Medulla oblongata (tissue), 1 donor: Measurements from ENCODE around the gene LYRM1.

Source experiments
- DNase-seq: peaks from one replicate; pipeline ENCODE4 v3.0.0-alpha.2; 2015; ENCODE audit errors: extremely low spot score

The LYRM1 gene

DNA sequence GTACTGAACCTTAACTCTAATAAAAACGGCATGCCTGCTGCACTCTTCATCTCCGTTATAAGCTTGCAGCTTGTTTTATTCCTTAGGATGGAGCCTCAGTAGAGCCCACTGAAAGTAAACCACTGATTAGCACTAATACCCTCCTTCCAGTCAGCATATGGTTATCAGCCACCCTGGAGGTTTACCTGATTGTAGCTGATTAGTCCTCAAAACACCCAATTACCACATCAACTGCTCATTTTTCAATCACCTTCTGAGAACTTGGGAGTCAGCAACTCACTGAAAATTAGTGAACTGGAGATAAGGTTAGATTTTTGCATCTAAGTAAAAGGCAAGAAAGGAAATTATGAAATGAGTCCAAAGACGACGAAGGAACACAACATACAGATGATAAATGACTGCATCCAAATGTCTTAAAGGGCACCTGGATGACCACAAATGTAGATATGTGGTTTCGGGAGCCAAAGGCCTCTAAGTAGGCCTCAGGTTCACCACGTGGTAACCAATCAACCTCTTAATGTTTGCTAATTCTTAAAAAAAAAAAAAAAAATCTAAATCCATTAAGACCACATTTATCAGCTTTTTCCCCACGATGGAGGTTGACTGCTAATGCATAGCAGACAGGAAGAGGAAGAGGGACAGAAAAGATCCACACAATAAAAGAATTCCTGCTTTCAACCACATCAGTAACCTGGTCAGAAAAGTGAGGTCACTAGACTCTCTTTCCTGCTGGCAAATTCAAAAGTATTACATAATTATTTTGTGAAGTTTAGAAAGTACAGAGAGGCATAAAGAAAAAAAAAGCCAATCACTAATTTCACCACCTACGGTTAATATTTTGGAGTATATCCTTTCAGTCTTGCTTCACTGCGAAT, 28.4 kb upstream of the LYRM1 start:
- DNase-seq = no peak

DNA sequence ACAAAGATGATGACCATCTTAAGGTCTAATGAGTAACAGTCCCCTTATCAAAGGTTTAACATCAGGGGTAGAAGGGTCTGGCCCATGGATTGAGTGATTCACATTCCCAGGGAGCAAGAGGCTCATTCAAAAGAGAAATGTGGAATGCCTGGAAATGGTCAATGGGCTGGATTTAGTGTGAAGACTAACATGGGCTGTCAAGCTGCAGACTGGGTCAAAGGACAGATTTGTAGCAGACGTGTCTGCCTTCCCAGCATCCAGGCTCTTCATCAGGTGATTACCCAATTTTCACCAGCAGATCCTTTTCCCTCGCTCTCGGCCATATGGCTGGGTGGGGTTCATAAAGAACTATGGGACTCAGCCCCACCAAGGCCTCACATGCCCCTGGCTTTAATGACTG, 27.2 kb upstream of the LYRM1 start:
- no peak for DNase-seq

DNA sequence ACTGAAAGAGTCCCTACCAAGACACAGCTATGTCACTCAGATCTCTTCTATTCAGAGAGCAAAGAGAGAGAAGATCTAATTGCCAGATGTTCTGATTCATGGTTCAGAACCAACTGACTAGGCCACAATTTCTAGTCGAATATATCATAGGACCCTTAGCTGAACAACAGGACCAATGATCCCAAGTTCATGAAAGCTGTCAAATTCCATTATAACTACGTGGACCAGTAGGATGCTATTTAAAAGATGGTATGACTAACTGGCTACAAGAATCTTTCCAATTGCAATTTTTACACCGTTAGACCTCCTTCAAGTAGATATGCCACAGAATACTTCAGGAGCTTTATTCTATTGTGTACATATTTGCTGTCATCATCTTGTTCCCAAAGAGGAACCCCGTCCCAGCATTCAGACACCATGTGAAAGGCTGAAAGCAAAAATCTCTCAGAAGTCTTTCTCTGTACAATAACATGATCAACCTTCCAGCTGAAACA, 26.4 kb upstream of the LYRM1 start:
- no peak for DNase-seq

DNA sequence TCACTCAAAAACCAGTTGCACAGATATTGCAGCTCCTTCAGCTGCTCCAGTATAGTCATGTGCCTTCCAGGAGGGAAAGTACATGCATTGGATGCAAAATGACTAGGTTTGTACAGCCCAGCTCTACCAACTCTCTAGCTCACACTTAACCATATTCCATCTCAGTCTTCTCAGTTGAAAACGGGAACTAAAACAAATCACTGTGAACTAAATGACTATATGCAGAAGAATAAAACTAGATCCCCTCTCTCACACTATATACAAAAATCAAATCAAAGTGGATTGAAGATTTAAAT, 25.3 kb upstream of the LYRM1 start:
- DNase-seq = no peak

DNA sequence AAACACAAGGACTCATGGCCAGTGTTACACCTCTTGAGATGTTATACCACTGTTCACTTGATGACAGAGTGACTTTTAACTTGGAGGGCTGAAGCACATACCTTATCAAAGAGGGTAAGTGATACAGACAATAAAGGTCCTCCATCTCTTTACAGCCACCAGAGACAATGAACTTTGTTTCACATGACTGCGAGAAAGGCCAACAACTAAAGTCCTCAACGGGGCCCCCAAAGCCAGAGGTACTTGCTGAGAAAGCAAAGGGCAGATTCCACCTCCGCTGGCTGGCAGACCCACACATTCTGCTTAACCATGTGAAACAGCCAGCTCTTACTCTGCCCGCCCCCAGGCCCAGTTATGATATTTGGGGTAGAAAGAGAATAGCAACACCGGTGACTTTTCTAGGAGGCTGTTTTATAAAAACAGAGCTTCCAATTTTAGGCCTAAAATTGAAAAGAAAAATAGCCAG, 21.9 kb upstream of the LYRM1 start:
- DNase-seq = no peak

DNA sequence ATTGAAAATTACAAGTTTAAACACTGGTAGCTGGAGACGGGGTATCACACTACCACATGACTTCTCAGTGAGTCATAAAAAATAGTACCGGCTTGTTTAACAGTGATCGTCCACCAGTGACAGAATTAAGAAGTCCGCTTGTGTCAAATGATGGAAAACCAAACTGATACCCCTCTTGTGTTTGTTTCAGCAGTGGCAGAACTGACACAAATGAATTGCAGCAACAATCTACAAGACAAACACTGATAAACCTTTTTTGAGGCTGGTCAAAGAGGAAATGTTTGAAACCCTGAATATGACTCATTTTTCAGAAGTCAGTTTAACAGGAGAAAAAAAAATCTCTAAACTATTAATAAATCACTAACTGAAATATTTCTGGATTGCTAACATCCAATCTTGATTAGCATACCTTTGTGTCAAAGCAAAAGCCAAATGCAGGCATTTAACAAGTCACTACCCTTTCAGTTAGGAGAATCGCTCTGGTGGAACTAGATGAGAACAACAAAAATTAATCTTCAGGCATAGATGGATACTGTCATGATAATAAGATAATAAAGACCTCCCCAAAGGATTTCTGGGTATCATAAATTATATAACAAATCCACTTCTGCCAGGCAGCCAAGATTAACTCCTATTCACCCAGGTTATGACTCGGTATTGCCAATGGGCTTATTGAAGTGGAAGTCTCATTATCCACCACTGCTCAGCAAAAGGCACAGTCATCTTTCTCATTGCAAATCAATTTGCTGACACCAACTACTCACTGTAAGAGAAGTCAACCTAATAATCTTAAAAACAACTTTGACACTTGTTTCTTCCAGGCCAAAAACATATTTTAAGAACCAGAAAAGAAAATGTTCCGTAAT, 21.2 kb upstream of the LYRM1 start:
- DNase-seq = no peak

DNA sequence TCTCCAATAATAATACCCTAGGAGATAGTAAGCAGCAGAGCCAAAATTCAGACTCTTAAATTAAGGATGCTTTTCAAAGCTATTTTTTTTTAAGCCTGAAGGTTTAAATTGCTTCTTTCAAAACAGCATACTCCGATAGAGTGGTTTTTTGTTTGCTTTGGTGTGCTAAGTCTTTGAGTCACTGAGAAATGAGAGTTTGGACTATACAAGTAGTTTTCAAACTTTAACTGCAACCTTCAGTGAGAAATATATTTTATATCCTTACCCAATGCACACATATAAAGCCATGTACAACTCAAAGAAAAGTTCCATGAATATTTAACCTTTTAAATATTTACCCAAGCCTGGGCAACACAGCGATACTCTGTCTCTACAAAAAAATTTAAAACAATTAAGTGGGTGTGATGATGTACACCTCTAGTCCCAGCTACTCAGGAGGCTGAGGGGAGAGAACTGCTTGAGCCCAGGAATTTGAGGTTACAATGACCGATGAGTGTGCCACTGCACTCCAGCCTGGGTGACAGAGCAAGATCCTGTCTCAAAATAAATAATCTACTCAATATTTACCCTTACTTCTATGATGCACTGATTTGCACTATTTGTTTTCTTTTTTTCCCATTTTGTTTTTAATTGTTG, 19.6 kb upstream of the LYRM1 start:
- no peak for DNase-seq

DNA sequence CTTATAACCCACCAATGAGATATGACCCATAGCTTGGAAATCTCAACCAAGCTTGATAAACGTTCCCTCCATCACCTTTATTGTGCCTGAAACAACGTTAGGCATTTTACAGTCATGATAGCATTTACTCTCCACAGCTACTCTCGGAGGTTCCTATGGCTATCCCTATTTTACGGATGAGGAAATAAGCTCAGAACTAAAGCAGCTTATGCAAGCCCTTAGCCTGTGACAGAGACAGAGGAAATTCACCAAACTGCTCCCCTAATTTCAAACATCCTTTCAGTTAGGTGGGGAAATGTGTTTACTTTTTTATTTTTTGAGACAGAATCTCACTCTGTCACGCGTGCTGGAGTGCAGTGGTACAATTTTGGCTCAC, 19.1 kb upstream of the LYRM1 start:
- DNase-seq = no peak

DNA sequence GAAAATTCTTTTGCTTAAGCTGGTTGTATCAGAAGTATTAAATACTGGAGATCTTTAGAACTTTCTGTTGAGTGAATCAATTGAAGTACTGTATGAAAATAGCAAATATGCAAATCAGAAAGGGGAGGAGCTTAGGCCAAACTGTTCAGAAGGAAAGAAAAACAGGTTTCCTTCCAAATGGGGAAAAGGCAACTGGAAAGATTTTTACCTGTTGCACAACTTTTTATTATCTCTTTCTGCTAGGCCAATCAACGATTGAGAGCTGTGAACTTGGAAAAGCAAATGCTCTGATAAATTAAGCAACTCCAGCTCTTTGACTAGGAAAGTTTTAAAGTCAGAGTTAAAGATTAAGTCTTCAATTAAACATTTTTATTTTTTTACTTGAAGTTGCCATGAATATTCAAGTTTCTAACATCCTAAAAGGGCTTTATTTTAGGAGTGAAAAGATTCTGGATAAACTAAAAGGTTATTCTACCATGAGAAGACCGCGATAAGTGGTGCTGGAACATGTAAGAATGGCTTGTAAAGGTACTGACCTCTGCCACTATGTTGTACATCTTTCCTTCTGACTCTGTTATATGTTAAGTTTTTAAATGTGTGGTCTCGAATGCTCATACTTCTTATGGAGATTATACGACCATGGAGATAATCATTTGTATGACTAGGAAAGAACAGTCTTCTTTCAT, 16.9 kb upstream of the LYRM1 start:
- DNase-seq = no peak

DNA sequence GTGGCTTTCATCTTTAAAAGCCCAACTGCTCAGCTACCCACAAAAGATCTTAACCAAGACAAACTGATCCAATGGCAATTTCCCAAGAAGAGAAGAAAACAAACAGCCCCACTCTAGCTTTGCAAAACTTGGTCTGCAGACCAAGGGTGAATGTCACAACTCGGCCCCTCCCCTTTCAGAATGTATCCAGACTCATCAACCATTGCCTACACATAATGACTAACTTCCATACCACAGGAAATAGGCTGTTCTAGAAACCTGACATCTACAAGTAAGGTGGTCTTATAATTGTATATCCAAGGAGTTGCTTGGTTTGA, 16.4 kb upstream of the LYRM1 start:
- no peak for DNase-seq

DNA sequence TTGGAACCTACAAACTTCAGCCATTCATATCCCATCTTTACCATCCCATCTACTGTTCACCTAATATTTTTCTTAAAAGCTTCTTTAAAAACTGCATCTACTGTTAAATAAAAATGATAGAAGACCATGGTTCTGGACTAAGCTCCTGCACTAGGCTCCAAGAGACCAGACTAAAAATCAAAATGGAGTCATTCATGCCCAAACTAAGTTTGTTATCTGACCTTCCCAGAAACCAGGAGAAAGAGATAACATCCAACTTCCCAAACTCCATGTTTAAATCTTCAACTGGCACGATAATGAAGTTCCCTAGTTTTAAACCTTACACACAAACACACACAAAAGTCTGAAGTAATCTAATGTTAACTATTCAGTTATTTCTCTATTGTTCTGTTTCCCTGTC, 14.3 kb upstream of the LYRM1 start:
- DNase-seq = no peak

DNA sequence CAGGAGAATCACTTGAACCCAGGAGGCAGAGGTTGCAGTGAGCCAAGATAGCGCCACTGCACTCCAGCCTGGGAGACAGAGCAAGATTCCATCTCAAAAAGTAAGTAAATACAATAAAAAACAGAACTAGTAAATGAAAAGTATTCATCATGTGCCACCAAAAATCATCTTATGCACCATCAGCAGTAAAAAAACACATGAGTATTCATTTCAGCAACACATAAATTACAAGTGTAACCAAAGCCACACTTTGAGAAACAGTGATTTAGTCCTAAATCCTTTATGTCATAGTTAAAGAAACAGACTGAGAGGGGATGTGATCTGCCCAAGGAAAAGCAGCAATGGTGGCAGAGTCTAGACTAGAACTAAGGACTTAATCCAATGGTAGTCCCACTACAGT, 13.4 kb upstream of the LYRM1 start:
- DNase-seq = no peak

DNA sequence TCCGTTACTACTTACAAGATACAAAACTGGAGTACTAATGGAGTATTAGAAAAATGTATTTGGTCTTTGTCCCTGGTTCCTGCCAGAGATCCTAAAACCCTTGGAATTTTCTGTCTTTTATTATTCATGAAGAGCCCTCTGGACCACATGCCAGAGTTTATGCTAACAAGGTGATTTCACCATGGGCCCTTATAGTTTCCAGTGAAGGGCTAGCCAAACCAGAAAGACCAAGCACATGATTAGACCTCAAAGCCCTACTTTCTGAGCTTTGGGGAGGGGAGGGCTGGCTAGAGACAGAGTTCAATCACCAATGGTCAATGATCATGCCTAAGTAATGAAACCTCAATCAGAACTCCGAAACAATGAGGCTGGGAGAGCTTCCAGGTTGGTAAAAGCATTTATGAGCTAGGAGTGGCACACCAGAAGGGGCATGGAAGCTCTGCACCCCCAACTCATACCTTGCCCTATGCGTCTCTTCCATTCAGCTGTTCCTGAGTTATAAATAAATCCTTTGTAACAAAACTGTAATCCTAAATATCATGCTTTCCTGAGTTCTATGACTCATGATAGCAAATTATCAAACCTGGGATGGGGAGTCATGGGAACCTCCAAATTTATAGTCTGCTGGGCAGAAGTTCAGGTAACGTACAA, 10.8 kb upstream of the LYRM1 start:
- no peak for DNase-seq

DNA sequence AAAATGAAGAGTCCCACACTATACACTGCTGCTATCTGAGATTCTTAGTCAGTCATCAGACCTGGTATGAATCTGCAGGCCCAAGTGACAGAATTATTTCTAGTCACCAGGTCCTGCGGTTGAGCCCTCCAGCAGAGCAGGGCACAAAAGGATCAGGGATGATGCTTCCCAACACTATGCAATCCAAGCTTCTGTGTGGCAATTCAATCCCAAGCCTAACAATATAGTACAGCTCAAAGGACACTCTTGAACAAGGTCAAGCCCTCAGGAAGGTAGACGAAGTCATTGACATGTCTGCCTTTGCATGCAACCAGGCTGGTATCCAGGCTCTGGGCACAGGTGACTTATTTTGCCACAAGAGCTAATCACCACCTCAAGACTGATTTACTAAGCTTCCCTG, 6.2 kb upstream of the LYRM1 start:
- no peak for DNase-seq

DNA sequence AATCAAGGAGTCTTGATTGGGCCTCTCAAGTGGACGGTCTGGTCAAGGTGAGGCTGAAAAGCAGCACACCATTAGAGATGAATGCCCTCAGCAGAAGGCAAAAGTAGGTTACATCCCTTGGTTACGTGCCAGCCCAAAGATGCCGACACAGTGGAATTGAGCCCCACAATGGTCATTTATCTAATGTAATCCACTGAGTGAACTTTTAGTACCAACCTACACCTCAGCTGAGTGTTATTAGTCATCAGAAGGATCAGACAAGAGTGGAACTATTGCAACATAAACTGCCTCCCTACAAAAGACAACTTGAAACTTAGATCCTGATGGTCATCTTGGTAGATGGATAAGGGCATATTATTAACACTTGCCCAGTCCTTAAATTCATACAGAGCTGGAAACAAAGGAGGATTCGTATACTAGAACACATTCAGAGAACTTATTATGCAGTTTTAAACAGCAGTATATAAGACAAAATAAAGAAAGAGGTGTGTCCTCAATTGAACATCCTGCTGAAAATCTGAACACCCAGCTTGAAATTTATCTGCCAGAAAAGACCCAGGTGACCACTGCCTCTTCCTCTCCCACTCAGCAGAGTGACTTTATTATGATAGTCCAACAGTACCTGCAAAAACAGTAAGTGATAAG, 3.2 kb upstream of the LYRM1 start:
- DNase-seq = no peak

DNA sequence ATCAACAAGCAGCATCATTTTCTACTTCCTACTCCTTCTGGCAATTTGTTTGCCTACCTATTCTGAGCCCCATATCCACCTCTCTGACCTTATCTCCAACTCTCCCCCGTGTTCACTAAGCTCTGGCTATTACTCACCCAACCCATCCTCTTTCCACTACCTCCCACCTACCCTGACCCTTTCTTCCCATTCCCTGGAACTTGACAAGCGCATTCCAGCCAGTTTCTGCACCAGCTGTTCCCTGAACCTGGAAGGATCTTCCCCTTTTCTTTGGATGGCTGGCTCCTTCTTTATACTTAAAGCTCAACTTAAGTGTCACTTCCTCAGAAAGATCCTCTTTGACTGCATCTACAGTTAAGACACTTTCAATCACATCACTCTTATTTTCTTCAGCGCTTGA, 2.6 kb upstream of the LYRM1 start:
- no peak for DNase-seq

DNA sequence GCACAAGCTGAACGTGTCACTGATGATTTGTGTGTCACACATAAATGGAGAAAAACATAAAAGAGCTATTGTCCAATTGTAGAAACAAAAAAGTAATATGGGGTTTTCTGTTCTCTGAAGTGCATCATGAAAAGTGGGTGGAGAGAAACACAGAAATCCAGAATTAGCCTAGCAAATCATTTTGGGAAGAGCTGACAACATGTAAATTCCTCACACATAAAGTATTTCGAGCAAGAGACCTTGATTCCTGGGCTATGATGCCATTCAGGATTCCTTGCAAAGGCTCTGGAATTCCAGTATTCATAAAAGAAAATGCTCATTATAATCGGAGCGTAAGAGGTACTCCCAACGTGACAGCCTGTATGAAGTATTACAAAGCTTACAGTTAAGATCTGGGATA, 1.5 kb upstream of the LYRM1 start:
- DNase-seq = no peak

DNA sequence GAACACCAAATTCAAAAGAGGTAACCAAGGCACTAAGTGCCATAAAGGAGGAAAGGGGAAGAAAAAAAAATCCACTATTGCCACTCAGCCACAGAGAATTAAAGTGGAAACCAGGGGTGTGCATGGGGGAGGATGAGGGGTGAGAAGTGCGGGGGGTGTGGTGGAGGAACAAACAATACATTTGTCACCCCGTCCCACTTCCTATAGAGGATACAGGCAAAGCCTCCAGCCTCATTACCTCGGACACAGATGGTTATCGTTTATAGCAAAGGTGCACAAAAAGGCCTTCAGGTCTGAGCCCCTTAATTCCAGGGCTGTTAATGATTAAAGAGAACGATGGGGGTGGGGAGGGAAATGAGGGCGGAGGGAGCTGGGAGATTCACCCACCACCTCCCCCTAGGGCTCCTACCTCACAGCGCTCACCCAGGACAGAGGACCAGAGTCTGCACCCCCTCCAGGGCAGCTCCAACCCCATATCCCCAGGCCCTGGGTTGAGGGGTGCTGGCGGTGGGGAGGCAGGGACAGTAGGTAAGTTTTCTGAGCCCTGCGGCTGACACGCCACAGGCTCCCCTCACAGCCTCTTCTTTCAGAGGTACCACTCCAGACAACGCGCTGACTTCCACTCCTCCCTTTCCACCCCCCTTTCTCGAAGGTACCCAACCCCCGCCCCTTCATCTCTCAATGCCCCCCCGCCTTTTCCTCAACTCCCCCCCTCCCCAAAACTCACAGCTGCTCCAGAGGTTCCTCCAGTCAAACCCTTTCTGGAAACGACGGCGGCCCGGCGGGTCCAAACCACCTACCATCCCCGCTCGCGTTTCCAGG, 883 bp upstream of the LYRM1 start:
- no peak for DNase-seq

DNA sequence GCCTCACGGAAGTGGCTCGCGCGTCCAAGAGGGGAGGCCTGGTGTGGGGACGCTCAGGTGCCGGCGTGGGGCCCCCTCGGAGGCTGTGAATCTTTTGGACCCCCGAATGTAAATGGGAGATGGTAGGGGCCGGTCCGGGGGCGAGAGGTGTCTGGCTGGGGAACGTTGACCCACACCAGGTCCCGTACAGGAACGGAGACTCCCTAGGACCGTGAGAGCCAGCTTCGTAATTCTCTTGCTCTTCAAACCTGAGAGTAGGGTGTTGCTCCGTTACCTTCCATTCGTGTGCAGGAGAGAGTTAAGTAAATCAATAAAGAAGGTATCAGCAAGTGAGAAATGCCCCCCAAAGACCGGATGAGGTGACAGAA, 481 bp downstream of the LYRM1 start:
- no peak for DNase-seq

DNA sequence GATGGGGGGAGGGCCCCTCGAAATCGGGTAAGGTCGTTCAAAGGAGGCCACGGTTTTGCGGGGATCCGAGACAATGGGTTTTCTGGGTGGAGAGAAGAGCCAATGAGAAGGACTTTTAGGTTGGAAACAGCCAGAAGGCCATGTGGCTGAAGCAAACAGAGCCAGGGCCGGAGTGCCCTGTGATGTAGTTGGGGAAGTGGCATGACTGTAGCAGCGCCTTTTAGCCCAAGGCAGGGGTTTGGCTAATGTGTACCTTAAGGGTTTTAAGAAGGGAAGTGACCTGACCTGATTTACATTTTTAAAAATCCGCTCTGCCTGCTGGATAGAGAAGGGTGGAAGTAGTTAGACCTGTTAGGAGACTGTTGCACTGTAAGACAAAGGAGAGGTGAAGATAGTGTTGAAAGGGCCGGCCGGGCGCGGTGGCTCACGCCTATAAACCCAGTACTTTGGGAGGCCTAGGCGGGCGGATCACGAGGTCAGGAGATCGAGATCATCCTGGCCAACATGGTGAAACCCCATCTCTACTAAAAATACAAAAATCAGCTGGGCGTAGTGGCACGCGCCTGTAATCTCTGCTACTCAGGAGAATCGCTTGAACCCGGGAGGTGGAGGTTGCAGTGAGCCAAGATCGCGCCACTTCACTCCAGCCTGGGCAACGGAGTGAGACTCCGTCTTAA, 1.0 kb downstream of the LYRM1 start:
- peak; percentile 80 for DNase-seq
